HepG2 (cell line): ENCODE results near the gene ZNF385B. TPM values are rescaled to one million over a fixed set of nuclear protein-coding genes. Genes with fewer than 3 reads are reported as not detected.

Experiments used
- ATAC-seq: fragments of 200-7000 bp; cut with Tn5 transposase; 3 replicates; pipeline ENCODE4 v1.9.1; 2020; ENCODE audit warnings: mild to moderate bottlenecking, moderate library complexity
- BruUV-seq: library from RNA; stranded (reverse); fragments of 400-500 nt; replicated peaks from 2 replicates; lab custom pipeline; 2021; lab: Mats Ljungman, UMichigan
- CTCF ChIA-PET: fragments of 300-600 bp; formaldehyde crosslinking; extraction: SDS; loops from one replicate; lab custom pipeline; 2021; ENCODE audit warnings: low total read pairs, inconsistent platforms, low intra/inter-chr PET ratio; lab: Yijun Ruan, JAX
- POLR2A ChIA-PET: fragments of 350-600 bp; sonication (Branson Sonifier 250); formaldehyde crosslinking; loops from one replicate; lab custom pipeline; 2020; ENCODE audit warnings: antibody characterized with exemption, inconsistent platforms; lab: Yijun Ruan, JAX
- DNase-seq: peaks from one replicate; pipeline ENCODE4 v3.0.0-alpha.2; 2015; ENCODE audit warnings: low spot score
- FAIRE-seq: peaks from 3 replicates; lab custom pipeline; 2011; peaks lifted over from hg19 to GRCh38; lab: Jason Lieb, UNC
- H2AFZ ChIP-seq: one replicate; pipeline ENCODE4 v1.6.1; 2011; ENCODE audit warnings: low read length, inconsistent platforms
- H3K27ac ChIP-seq: fragments of 300-600 bp; 3 replicates; pipeline ENCODE4 v1.8.0; 2011; ENCODE audit warnings: mixed run types, mild to moderate bottlenecking, mixed read lengths, low read length, inconsistent platforms; ENCODE audit not compliant: insufficient read depth; ENCODE audit errors: extremely low read length
- H3K27me3 ChIP-seq, 2 experiments: fragments of 200-600 bp in 1 of 2; 2 replicates in 1 of 2; 3 replicates in 1 of 2; pipeline versions ENCODE4 v1.6.0 to v1.8.0; 2011; ENCODE audit warnings: low read length in 2 of 2, mild to moderate bottlenecking in 2 of 2, moderate library complexity in 2 of 2, inconsistent platforms in 1 of 2; ENCODE audit not compliant: insufficient read depth in 2 of 2, control insufficient read depth in 1 of 2
- H3K36me3 ChIP-seq, 2 experiments: fragments of 200-600 bp in 1 of 2; replicated peaks in 1 of 2; 2 replicates in 1 of 2; 3 replicates in 1 of 2; pipeline versions ENCODE4 v1.5.1 to v1.8.0; 2011; ENCODE audit warnings: low read length in 2 of 2, inconsistent platforms in 1 of 2; ENCODE audit not compliant: insufficient read depth in 2 of 2, control insufficient read depth in 1 of 2
- H3K4me1 ChIP-seq: 2 replicates; pipeline ENCODE4 v1.5.1; 2012; ENCODE audit warnings: low read length, inconsistent platforms; ENCODE audit not compliant: insufficient read depth
- H3K4me2 ChIP-seq: 2 replicates; pipeline ENCODE4 v1.6.0; 2011; ENCODE audit warnings: low read depth, low read length, inconsistent platforms
- H3K4me3 ChIP-seq, 3 experiments: fragments of 200-600 bp in 1 of 3; sonication (generic), shearing (Covaris generic) in 1 of 3; replicated peaks in 1 of 3; 2 replicates each; pipeline ENCODE4 v1.5.1; 2011 to 2016; ENCODE audit warnings: low read length in 3 of 3, inconsistent platforms in 2 of 3, low read depth in 2 of 3, mild to moderate bottlenecking in 2 of 3, control low read depth in 1 of 3, mixed read lengths in 1 of 3; ENCODE audit not compliant: insufficient read depth in 1 of 3
- H3K79me2 ChIP-seq: one replicate; pipeline ENCODE4 v1.6.1; 2011; ENCODE audit warnings: low read length, inconsistent platforms; ENCODE audit not compliant: insufficient read depth
- H3K9ac ChIP-seq: 2 replicates; pipeline ENCODE4 v1.6.0; 2011; ENCODE audit warnings: mild to moderate bottlenecking, low read depth, low read length, inconsistent platforms; ENCODE audit not compliant: insufficient read depth
- H3K9me3 ChIP-seq: 2 replicates; pipeline ENCODE4 v1.5.1; 2012; ENCODE audit warnings: mild to moderate bottlenecking, low read length
- H4K20me1 ChIP-seq: 2 replicates; pipeline ENCODE4 v1.6.0; 2011; ENCODE audit warnings: inconsistent platforms, mild to moderate bottlenecking, low read length, moderate library complexity; ENCODE audit not compliant: insufficient read depth
- FOXC1 ChIP-seq: sonication (generic); formaldehyde crosslinking; IDR thresholded peaks from 2 replicates; pipeline ENCODE4 v1.8.0; 2022; ENCODE audit warnings: mild to moderate bottlenecking, missing genetic modification reagents, borderline replicate concordance
- HDAC1 ChIP-seq: sonication (generic); formaldehyde crosslinking; IDR thresholded peaks from 2 replicates; pipeline ENCODE4 v1.5.1; 2020; ENCODE audit warnings: mild to moderate bottlenecking, missing genetic modification reagents
- JDP2 ChIP-seq: sonication (generic); formaldehyde crosslinking; IDR thresholded peaks from 2 replicates; pipeline ENCODE4 v1.8.1; 2022; ENCODE audit warnings: missing genetic modification reagents, borderline replicate concordance
- ZBTB42 ChIP-seq: sonication (generic); formaldehyde crosslinking; IDR thresholded peaks from 2 replicates; pipeline ENCODE4 v1.5.0; 2020; ENCODE audit warnings: mild to moderate bottlenecking, missing genetic modification reagents
- ZNF101 ChIP-seq: sonication (generic); formaldehyde crosslinking; IDR thresholded peaks from 2 replicates; pipeline ENCODE4 v1.4.0; 2020; ENCODE audit warnings: mild to moderate bottlenecking, low read depth, missing genetic modification reagents, borderline replicate concordance
- ZNF251 ChIP-seq: sonication (generic); formaldehyde crosslinking; IDR thresholded peaks from 2 replicates; pipeline ENCODE4 v1.9.0; 2021; ENCODE audit warnings: mild to moderate bottlenecking, missing genetic modification reagents
- WGBS: methylation state at CpG from one replicate; pipeline ENCODE4 v1.1.6; 2017; ENCODE audit warnings: low lambda C conversion rate; 5-methylcytosine and 5-hydroxymethylcytosine counted together
- in situ Hi-C: cut with HindIII; loops from 2 replicates; pipeline ENCODE4 v1.10.0; 2017; ENCODE audit warnings: low pct_unique_long_range_greater_than_20kb; ENCODE audit not compliant: extremely low pct_ligation_motif_present
- intact Hi-C: fragments of 100-400 bp; cut with micrococcal nuclease; formaldehyde crosslinking; loops from one replicate; pipeline ENCODE4 v1.10.0; 2022; ENCODE audit not compliant: unreplicated experiment
- polyA plus RNA-seq, 8 experiments: library from polyadenylated mRNA; depleted of rRNA in 3 of 8; stranded (reverse) in 7 of 8; unstranded in 1 of 8; fragments of >200 nt; fragmentation: Illumina TruSeq in 4 of 8; extraction: Trizol in 4 of 8; gene quantifications; 2 replicates each; pipeline versions ENCODE4 v1.2.1 to v1.2.3, GENCODE V29; 2011 to 2016; ENCODE audit warnings: low read depth in 4 of 8, missing spikeins in 1 of 8, mixed read lengths in 1 of 8; ENCODE audit not compliant: insufficient read depth in 1 of 8
- total RNA-seq, 5 experiments: library from RNA; depleted of rRNA; stranded (reverse); fragments of >200 nt; fragmentation: Illumina TruSeq; extraction: Trizol; gene quantifications; 2 replicates each; pipeline ENCODE4 v1.2.3, GENCODE V29; 2016; ENCODE audit warnings: low read depth in 1 of 5

The ZNF385B gene
- total and polyA plus RNA-seq, 2 of the 13 experiments (the other 11 are each of a cell fraction or from before 2014, with no cell fraction given): 3.3 to 6.7 TPM

- DNase-seq (no peak), FAIRE-seq (no peak), ATAC-seq (no peak)
- H2AFZ ChIP-seq: no peak overlapping the region
- no peak overlapping the region for H3K9ac ChIP-seq
- 0% methylated on average over 2 of the region's 2 CpGs for WGBS
- no peaks in the 10 kb centered on the region for H3K4me1 ChIP-seq
- no peak overlapping the region for H3K4me3 ChIP-seq
- POLR2A ChIA-PET: no interaction called here
- CTCF ChIA-PET: no interaction called here
- TF ChIP-seq ZNF101 (CRISPR knock-in tag) (peak; percentile 95; the same call in 1 of the 2 replicates), FOXC1 (CRISPR knock-in tag) (no peak)
- in situ Hi-C loops (no loop called here), intact Hi-C loops (no loop called here)
- no TSS peak for BruUV-seq
- H4K20me1 ChIP-seq: no peaks in the 10 kb centered on the region
- H3K27ac ChIP-seq: no peak overlapping the region
- H3K9me3 ChIP-seq: no peaks in the 10 kb centered on the region
- H3K36me3 ChIP-seq: no peaks in the 10 kb centered on the region
- no peak overlapping the region for H3K4me2 ChIP-seq
- H3K79me2 ChIP-seq: no peaks in the 10 kb centered on the region
- peaks cover 1 to 3% of the 10 kb centered on the region in 2 experiments; a peak in 3 of 5 replicates for H3K27me3 ChIP-seq
Observed at GRCh38 chr2:179686069-179686468, 175.3 kb downstream of the ZNF385B start.

- BruUV-seq: no TSS peak
- no peak for FAIRE-seq
- H2AFZ ChIP-seq: no peak overlapping the region
- DNase-seq: no peak
- TF ChIP-seq HDAC1 (CRISPR knock-in tag): no peak
- TF ChIP-seq ZNF251 (CRISPR knock-in tag): no peak
- no peak for TF ChIP-seq ZBTB42 (CRISPR knock-in tag)
- no peak for TF ChIP-seq JDP2
- no peak overlapping the region for H3K9ac ChIP-seq
- H3K9me3 ChIP-seq: no peaks in the 10 kb centered on the region
- in situ Hi-C loops: no loop called here
- intact Hi-C loops: no loop called here
- 0% methylated on average over 1 of the region's 1 CpG for WGBS
- H3K4me2 ChIP-seq: no peak overlapping the region
- H3K27ac ChIP-seq: no peak overlapping the region
- H4K20me1 ChIP-seq: no peaks in the 10 kb centered on the region
- H3K4me3 ChIP-seq: no peak overlapping the region
- peaks cover 0 to 3% of the 10 kb centered on the region in 2 experiments; a peak in 2 of 5 replicates for H3K27me3 ChIP-seq
- H3K36me3 ChIP-seq: no peaks in the 10 kb centered on the region
- H3K79me2 ChIP-seq: no peaks in the 10 kb centered on the region
- ATAC-seq: no peak
- CTCF ChIA-PET: no interaction called here
- POLR2A ChIA-PET: no interaction called here
- no peaks in the 10 kb centered on the region for H3K4me1 ChIP-seq
Observed at GRCh38 chr2:179685146-179685545, 176.3 kb downstream of the ZNF385B start.
